GM12891 (cell line): Measurements from ENCODE around the gene GALM.

ENCODE experiments used
- PAX5 ChIP-seq: IDR thresholded peaks from 2 replicates; pipeline ENCODE4 v1.6.1; 2011; ENCODE audit warnings: low read length, moderate library complexity, mild to moderate bottlenecking; ENCODE audit not compliant: insufficient read depth, severe bottlenecking
- POLR2A ChIP-seq: IDR thresholded peaks from 2 replicates; pipeline ENCODE4 v1.6.1; 2011; ENCODE audit warnings: low read depth, low read length, control low read depth
- POLR2AphosphoS5 ChIP-seq: IDR thresholded peaks from 2 replicates; pipeline ENCODE4 v1.6.1; 2011; ENCODE audit warnings: low read depth, low read length, control low read depth
- TAF1 ChIP-seq: IDR thresholded peaks from 2 replicates; pipeline ENCODE4 v1.6.1; 2011; ENCODE audit warnings: low read depth, low read length, control low read depth

DNA sequence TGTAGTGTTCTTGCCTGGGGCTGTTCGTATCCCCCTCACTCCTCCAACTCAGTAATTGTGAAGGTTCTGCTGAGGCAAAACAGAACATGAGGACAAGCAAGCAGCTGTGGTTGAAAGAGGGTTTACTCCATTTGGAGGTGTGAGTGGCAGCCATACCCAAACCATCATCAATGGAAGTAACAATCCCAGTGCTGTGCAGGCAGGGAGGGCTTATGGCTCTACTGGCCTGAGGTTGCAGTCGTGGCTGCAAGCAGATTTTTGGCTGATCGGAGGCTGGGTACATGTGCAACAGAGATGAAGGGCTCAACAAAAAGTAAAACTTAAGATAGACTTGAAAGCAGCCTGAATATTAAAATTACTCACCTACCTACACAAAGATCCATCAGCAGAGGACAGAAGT, 72.0 kb downstream of the GALM start:
- TF ChIP-seq POLR2A (no peak), POLR2AphosphoS5 (no peak), TAF1 (no peak), PAX5 (no peak)
